DMS53 treated with DMSO at 0.1 percent for 48 hours (cell line): ENCODE measurements around the gene NIT1.

Experiments
- DNase-seq: peaks from one replicate; lab custom pipeline; 2025; ENCODE audit not compliant: unreplicated experiment; lab: John Stamatoyannopoulos, UW

NIT1 gene

GRCh38 chr1:161083748-161084596 lies 33.9 kb upstream of the NIT1 start:
- no peak for DNase-seq

- no peak for DNase-seq
These were observed 33.3 kb upstream of the NIT1 start for GRCh38 chr1:161084597-161084988.

- DNase-seq: no peak
These were observed 32.7 kb upstream of the NIT1 start for GRCh38 chr1:161085165-161085564.

DNA sequence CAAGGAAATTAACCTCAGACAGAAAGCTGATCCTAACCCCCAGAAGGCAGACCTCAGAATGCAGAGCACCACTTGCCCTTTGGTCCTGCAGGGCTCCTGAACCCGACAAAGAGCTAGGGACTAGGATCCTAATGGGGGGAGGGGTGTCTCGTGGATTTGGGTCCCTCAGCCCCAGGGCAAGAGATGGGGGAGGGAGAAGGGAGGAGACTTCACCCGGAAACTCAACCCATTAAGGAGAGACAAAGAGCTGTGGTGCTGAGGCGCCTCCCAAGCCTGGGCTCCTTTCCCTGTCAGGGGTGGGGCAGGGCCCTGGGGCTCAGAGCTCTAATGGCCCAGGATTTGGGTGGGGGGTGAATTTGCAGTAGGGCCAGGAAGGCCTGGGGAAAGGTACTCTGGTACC lies 31.4 kb upstream of the NIT1 start:
- DNase-seq: no peak

DNA sequence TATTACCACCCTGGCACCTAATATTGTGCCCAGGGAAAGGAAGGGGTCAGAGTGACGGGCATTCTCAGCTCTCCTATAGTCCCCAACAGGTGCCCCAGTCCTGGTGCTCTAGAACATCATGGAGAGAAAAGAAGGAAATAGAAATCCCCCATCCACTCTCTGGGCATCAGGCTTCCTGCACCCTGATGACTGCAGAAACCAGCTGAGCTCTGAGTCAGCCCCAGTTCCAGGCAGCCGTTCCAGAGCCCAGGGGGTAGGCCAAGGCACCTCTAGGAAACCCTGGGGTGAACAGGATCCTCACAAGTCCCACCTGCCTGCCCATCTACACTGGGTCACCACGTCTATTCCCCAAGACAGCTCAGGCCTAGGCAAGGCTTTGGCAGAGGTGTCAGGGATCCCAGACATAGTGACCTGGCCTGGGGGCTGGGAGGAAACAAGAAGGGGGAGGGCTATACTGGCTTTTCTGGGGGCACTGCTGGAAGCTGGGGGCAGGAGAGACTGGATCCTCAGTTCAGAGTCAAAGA lies 29.3 kb upstream of the NIT1 start:
- no peak for DNase-seq

GRCh38 chr1:161089251-161089924 lies 28.5 kb upstream of the NIT1 start, which contains the start of gene NECTIN4:
Gene NECTIN4, minus strand, starts transcription at chr1:161089558. Its CDS starts 262 bp downstream, at chr1:161089296.
- peak; percentile 44 for DNase-seq

DNA sequence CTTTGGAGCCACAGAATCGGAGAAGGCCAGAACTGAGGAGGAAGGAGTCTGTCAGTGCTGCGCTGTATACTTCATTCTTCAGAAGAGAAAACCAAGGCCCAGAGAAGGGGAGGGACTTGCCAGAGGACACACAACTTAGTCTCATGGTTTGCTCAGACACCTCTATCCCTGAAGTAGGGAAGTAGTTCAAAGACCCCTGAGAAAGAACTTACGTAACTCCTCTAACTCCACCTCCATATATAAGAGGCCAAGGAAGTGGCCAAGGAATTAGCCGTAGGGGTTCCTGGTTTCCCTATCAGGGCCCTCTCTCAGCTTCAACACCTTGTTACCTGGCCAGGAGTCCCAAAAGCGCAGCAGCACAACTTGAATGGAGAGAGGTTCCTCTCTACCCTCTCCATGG lies 28.0 kb upstream of the NIT1 start:
- DNase-seq: no peak

DNA sequence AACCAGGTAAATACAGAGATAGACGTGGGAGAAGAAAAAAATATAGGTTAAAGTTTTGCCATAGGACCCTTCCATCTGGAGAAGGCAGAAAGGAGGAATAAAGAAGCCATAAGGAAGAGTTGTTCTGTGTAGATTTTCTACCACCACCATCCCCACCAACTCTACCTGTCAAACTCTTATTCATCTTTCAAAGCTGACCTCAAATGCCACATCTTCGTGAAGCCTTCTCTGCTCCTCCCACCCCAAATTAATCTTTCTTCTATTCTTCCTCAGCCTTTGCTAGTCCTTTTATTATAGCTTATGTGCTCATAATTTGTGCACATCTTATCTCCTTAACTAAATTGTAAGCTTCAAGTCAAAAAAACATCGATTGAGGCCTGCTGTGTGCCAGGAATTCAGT lies 27.3 kb upstream of the NIT1 start:
- no peak for DNase-seq

DNA sequence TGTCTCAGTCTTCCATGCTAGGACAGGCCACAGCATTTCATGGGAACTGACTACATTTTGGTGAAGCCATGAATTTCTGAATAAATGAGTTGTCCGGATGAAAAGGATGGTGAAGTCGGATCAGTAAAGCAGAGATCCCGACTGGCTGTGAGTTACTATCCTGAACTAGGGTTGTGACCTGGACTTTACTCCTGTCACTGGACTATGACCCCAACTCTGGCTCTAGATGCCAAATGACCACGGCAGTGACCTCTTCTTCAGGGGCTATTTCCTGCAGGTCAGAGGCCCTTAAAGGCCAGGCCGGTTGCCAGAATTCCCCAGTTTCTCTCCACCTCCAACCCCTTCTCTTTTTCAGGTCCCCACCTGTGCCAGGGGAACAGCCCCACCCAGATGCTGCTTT lies 26.8 kb upstream of the NIT1 start:
- no peak for DNase-seq

DNA sequence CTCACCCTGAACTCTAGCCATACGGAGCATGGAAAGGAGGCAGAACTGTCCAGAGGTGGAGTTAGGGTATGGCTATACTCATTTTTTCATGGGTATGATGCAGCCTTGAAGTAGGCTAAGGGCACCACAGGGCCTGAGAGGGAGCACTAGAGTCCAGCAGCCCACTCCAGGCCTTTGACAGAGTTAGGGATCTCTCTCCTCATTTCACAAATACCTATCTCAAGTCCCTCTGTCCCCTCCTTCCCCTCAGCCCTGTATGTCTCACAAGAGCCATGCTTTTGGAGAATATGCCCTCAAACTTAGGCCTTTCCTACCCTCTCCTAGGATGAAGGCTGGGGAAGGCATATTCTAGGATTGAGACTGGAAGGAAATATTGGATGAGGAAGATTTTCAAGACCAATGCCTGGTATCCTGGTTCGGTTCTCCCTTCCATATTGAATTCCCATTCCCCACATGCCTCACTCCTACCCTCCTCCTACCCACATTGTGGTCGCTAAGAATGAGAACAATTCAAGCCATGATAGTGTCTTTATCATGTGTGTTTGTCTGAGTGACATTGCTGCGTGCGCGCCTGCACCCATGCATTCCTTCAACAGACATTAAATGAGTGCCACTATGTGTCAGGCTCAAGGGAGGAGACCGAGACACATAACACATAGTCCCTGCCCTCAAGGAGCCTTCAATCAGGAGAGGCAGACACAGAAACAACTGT lies 26.0 kb upstream of the NIT1 start:
- DNase-seq: no peak

DNA sequence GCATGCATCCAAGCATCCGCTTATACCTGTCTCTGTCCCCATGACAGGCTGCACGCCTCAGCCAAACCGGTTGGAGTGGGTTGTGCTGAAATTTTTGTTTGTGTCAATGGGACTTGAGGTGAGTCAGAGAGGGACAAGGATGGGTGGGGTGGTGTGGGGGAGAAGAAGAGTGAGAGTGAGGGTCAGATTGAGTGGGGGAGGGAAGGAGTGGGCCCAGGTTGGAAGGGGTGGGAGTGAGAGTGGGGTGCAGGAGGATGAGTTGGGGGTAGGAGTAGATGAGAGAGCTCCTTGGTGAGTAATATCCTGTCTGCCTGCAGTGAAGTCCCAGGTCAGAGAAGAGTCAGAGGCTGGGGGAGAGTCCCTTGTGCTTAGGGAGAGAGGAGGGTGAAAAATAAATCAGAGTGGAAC lies 25.3 kb upstream of the NIT1 start:
- no peak for DNase-seq

GRCh38 chr1:161094481-161094880 lies 23.4 kb upstream of the NIT1 start:
- DNase-seq: no peak

DNA sequence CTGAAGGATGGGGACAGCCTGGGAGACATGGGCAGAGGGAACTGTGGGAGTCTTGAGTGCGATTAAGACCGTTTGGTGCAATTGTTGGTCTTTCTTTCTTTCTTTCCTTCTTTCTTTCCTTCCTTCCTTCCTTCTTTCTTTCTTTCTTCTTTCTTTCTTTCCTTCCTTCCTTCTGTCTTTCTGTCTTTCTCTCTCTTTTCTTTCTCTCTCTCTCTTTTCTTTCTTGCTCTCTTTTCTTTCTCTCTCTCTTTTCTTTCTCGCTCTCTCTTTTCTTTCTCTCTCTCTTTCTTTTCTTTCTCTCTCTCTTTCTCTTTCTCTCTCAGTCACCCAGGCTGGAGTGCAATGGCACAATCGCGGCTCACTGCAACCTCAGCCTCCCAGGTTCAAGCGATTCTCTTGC lies 22.7 kb upstream of the NIT1 start:
- DNase-seq: no peak

DNA sequence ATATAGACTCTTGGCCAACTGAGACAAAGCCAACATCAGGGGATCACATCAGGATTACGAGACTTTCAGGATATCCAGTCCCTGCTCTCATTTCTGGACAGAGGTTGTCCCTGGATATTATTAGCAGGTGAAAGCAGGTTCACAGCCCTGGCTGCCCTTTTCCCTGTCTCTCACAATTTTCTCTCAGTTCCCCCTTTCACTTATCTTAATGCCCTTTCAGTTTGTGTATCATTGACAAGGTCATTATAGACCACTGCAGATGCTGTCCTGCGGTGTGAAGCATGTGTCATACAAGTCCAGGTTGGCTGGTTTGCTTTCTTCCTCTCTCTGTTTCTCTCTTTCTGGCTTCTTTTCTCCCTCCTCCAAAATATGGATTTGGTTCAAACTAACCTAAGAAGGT lies 21.9 kb upstream of the NIT1 start:
- no peak for DNase-seq

GRCh38 chr1:161096530-161096929 lies 21.4 kb upstream of the NIT1 start:
- DNase-seq: no peak

GRCh38 chr1:161098210-161099068 lies 19.5 kb upstream of the NIT1 start, which contains the start of gene KLHDC9:
Gene KLHDC9, plus strand, starts transcription at chr1:161098361. Its CDS starts 175 bp downstream, at chr1:161098536.
- DNase-seq: peak; percentile 80

DNA sequence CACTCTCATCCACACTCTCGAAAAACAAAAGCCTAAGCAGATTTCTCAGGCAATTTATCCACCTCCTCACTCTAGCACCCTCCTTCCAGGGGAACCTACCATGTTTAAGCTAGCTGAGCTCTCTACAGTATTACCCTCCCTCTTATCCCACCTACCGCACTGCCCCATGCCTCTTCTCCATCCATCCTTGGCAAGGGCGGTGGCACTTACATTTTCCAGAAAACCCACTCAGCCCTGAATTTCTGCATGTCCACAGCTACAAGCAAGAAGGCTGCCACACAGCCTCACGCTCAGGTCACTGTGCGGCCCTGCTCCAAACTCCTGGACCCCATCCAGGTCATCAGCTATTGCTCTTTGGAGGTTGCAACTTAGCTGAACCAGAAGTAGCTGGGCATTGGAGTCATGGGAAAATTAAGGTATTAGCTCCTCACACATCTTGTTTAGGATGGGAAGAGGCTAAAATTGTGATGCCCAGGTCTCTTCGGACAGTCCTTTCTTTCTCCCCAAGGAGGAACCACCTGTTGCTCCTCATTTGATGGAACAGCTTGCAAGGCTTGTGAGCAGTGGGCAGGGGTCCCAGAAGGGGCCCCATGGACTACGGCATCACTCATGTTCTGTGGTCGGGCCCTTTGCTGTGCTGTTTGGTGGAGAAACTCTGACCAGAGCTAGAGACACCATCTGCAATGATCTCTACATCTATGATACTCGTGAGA lies 18.7 kb upstream of the NIT1 start:
- DNase-seq: no peak

- DNase-seq: no peak
These were observed 17.3 kb upstream of the NIT1 start for GRCh38 chr1:161100556-161100955.

- DNase-seq: no peak
These were observed 11.5 kb upstream of the NIT1 start for GRCh38 chr1:161106431-161106830.

DNA sequence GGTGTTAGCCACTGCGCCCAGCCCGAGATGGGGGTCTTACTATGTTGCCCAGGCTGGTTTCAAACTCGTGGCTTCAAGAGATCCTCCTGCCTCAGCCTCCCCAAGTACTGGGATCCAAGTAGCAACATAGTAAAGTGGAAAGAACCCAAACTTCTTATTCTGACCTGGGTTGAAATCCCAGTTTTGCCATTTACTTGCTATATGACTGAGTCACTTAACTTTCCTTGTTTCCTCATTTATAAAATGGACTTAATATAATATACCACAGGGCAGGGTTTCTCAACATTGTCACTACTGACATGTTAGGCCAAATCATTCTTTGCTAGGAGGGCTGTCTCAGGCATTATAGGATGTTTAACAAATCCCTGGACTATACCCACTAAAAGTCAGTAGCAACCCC lies 6.8 kb upstream of the NIT1 start:
- DNase-seq: no peak
